SH-SY5Y (cell line): ENCODE results near the gene BANP.

Source experiments
- GATA2 ChIP-seq: IDR thresholded peaks from 2 replicates; pipeline ENCODE4 v1.6.1; 2011; ENCODE audit warnings: mild to moderate bottlenecking, low read depth, low read length
- GATA3 ChIP-seq: IDR thresholded peaks from 2 replicates; pipeline ENCODE4 v1.6.1; 2011; ENCODE audit warnings: low read depth, mild to moderate bottlenecking, low read length, moderate library complexity

DNA sequence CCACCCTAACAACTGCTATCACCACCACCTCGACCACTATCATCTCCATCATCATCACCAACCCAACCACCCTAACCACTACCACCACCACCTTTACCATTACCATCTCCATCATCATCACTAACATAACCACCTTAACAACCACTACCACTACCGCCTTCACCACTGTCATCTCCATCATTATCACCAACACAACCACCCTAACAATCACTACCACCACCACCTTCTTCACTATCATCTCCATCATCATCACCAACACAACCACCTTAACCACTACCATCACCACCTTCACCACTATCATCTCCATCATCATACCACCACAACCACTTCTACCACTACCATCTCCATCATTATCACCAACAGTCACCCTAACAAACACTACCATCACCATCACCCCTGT, 101.4 kb downstream of the BANP start:
- no peak for TF ChIP-seq GATA3
- TF ChIP-seq GATA2 = no peak
